Measurements from ENCODE around the gene TOP2A. TPM values are rescaled to one million over a fixed set of nuclear protein-coding genes. Genes with fewer than 3 reads are reported as not detected.
"Not testable (repeated sequence)": the region's sequence is repeated elsewhere in the genome, so short reads cannot be mapped to it uniquely, and the experiment has no call there.

The TOP2A gene
- polyA plus RNA-seq, 1 of the 3 experiments (the other 2 are of a cell fraction) = 20.6 TPM

GRCh38 chr17:40373999-40374398 is 43.7 kb downstream of the TOP2A start:
- Histone ChIP-seq H3K9ac (no peak overlapping the region), H3K36me3 (replicated peaks in 1 of 2; ENCODE audit: control insufficient read depth in 1 of 2, insufficient read depth in 2 of 2, low read length in 1 of 2) (no peaks in the 10 kb centered on the region), H3K4me2 (no peak overlapping the region), H4K20me1 (ENCODE audit: insufficient read depth) (no peaks in the 10 kb centered on the region), H3K27me3 (ENCODE audit: insufficient read depth) (no peaks in the 10 kb centered on the region), H3K9me3 (no peaks in the 10 kb centered on the region), H3K9me2 (no peaks in the 10 kb centered on the region), H3F3A (replicated peaks; ENCODE audit: insufficient read depth) (no peaks in the 10 kb centered on the region), H3K4me3 (ENCODE audit: low read depth in 2 of 2, low read length in 1 of 2) (no peak overlapping the region), H3K27ac (ENCODE audit: low read depth in 2 of 2, low read length in 1 of 2) (no peak overlapping the region), H3K79me2 (ENCODE audit: insufficient read depth) (no peaks in the 10 kb centered on the region), H3K4me1 (ENCODE audit: control insufficient read depth in 1 of 2, insufficient read depth in 2 of 2, low read depth in 1 of 2, low read length in 1 of 2) (no peaks in the 10 kb centered on the region), H2AFZ (ENCODE audit: low read depth) (no peak overlapping the region)
- ChIA-PET CTCF (interaction anchor here (0.7 to 2.0 kb wide), 5 partner anchors 10 to 186 kb away, joined by 3 to 6 read pairs (median 4); partner anchors contain the start of gene GJD3), POLR2A (no interaction called here)
- WGBS (ENCODE audit: low lambda C conversion rate) = 73% methylated on average over 8 of the region's 8 CpGs
- DNase-seq = no peak
- TF ChIP-seq CHD2 (IDR thresholded peaks at IDR 0.05; ENCODE audit: low read length, partially characterized antibody) (no peak), USF1 (IDR thresholded peaks at IDR 0.05; ENCODE audit: borderline replicate concordance, low read depth) (no peak), FOSL2 (IDR thresholded peaks at IDR 0.05; ENCODE audit: borderline replicate concordance, low read depth) (no peak), ZBTB33 (IDR thresholded peaks at IDR 0.05; ENCODE audit: borderline replicate concordance, low read depth) (no peak), NFIC (IDR thresholded peaks at IDR 0.05; ENCODE audit: borderline replicate concordance) (no peak), JUND (IDR thresholded peaks at IDR 0.05) (no peak), FOXJ3 (CRISPR knock-in tag; IDR thresholded peaks at IDR 0.05) (no peak), GABPA (IDR thresholded peaks at IDR 0.05; ENCODE audit: low read depth) (no peak), MEF2A (IDR thresholded peaks at IDR 0.05; ENCODE audit: borderline replicate concordance, low read depth) (no peak), NRF1 (IDR thresholded peaks at IDR 0.05; ENCODE audit: low read depth, low read length) (no peak)

DNA sequence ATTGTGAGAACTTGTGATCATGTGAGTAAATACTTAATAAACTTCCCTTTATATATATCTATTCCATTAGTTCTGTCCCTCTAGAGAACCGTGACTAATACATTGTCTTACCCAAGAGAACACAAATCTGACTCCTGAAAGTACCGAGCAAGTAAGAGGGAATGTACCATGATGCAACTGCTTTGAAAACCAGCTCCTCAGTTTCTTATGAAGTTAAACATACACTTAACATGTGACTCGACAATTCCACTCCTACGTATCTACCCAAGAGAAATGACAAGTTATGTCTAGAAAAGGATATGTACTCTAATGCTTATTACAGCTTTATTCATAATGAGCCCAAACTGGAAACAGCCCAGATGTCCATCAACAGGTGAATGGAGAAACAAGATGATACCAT is 44.4 kb downstream of the TOP2A start:
- Histone ChIP-seq H3K4me1 (ENCODE audit: control insufficient read depth in 1 of 2, insufficient read depth in 2 of 2, low read depth in 1 of 2, low read length in 1 of 2) (no peaks in the 10 kb centered on the region), H3K36me3 (replicated peaks in 1 of 2; ENCODE audit: control insufficient read depth in 1 of 2, insufficient read depth in 2 of 2, low read length in 1 of 2) (no peaks in the 10 kb centered on the region), H3K9me3 (no peaks in the 10 kb centered on the region), H3K27me3 (ENCODE audit: insufficient read depth) (no peaks in the 10 kb centered on the region), H3K4me3 (ENCODE audit: low read depth in 2 of 2, low read length in 1 of 2) (no peak overlapping the region), H2AFZ (ENCODE audit: low read depth) (no peak overlapping the region), H3K9me2 (no peaks in the 10 kb centered on the region), H3K27ac (ENCODE audit: low read depth in 2 of 2, low read length in 1 of 2) (no peak overlapping the region), H3K9ac (no peak overlapping the region), H4K20me1 (ENCODE audit: insufficient read depth) (no peaks in the 10 kb centered on the region), H3K4me2 (no peak overlapping the region), H3F3A (replicated peaks; ENCODE audit: insufficient read depth) (no peaks in the 10 kb centered on the region), H3K79me2 (ENCODE audit: insufficient read depth) (no peaks in the 10 kb centered on the region)
- TF ChIP-seq, protein P1, sequence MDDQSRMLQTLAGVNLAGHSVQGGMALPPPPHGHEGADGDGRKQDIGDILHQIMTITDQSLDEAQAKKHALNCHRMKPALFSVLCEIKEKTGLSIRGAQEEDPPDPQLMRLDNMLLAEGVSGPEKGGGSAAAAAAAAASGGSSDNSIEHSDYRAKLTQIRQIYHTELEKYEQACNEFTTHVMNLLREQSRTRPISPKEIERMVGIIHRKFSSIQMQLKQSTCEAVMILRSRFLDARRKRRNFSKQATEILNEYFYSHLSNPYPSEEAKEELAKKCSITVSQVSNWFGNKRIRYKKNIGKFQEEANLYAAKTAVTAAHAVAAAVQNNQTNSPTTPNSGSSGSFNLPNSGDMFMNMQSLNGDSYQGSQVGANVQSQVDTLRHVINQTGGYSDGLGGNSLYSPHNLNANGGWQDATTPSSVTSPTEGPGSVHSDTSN (IDR thresholded peaks at IDR 0.05) = no peak
- ChIA-PET CTCF (interaction anchor here (0.6 to 1.3 kb wide), 3 partner anchors 42 to 845 kb away, joined by 3 read pairs; no protein-coding TSS in a partner anchor), POLR2A (no interaction called here)
- WGBS (ENCODE audit: low lambda C conversion rate) = 84% methylated on average over 4 of the region's 4 CpGs
- no peak for DNase-seq

DNA sequence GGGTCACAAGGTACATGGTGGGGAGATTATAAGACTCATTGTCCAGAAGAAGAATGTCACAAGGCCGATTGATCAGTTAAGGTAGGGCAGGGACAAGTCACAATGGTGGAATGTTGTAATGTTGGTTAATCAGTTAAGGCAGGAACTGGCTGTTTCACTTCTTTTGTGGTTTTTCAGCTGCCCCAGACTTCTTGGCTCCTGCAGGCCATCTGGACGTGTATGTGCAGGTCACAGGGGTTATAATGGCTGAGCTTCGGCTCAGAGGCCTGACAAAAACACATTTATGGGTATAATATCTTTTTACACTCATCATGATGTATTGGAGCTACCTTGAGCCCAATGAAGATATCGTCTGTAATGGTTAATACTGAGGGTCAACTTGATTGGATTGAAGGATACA is 45.1 kb downstream of the TOP2A start:
- POLR2A ChIA-PET; H3K9me3 ChIP-seq; H3K9me2 ChIP-seq; H3K79me2 ChIP-seq (ENCODE audit: insufficient read depth); DNase-seq; H2AFZ ChIP-seq (ENCODE audit: low read depth); H3K4me2 ChIP-seq; H3K27ac ChIP-seq (ENCODE audit: low read depth in 2 of 2, low read length in 1 of 2); H3K36me3 ChIP-seq (replicated peaks in 1 of 2; ENCODE audit: control insufficient read depth in 1 of 2, insufficient read depth in 2 of 2, low read length in 1 of 2); H3K4me3 ChIP-seq (ENCODE audit: low read depth in 2 of 2, low read length in 1 of 2); H3F3A ChIP-seq (replicated peaks; ENCODE audit: insufficient read depth); H3K27me3 ChIP-seq (ENCODE audit: insufficient read depth); H4K20me1 ChIP-seq (ENCODE audit: insufficient read depth); H3K4me1 ChIP-seq (ENCODE audit: control insufficient read depth in 1 of 2, insufficient read depth in 2 of 2, low read depth in 1 of 2, low read length in 1 of 2); H3K9ac ChIP-seq: not testable (repeated sequence)
- WGBS (ENCODE audit: low lambda C conversion rate) = 49% methylated on average over 4 of the region's 4 CpGs
- CTCF ChIA-PET = interaction anchor here (0.6 to 1.5 kb wide), 6 partner anchors 9 to 845 kb away, joined by 3 to 4 read pairs (median 3); no protein-coding TSS in a partner anchor
